SK-MEL-5 (cell line): ENCODE results near the gene SFTPA1. TPM values are rescaled to one million over a fixed set of nuclear protein-coding genes. Genes with fewer than 3 reads are reported as not detected.

Source experiments
- total RNA-seq: library from RNA; depleted of rRNA; stranded (reverse); fragments of >200 nt; shearing (Covaris generic); gene quantifications from 2 replicates; pipeline ENCODE4 v1.2.3, GENCODE V29; 2014; rRNA removed

The SFTPA1 gene
- total RNA-seq, 1 experiment from 2014 or later: not detected

Other genes with a start within 250 kb of the SFTPA1 start
- 3.3 and 4.0 TPM in 2 replicates for gene ZCCHC24, start 165.3 kb upstream of the SFTPA1 start, total RNA-seq
- 0.58 and 0.59 TPM in 2 replicates for gene EIF5AL1, start 98.4 kb upstream of the SFTPA1 start, total RNA-seq
- gene SFTPA2, start 50.5 kb upstream of the SFTPA1 start, total RNA-seq: not detected in 2 replicates
- 0.53 and 0.67 TPM in 2 replicates for gene NUTM2B, start 92.3 kb downstream of the SFTPA1 start, total RNA-seq
- 0.03 and 0.27 TPM in 2 replicates for gene NUTM2E, start 215.8 kb downstream of the SFTPA1 start, total RNA-seq